H1 (cell line): ENCODE results near the gene PRKN. TPM values are rescaled to one million over a fixed set of nuclear protein-coding genes. Genes with fewer than 3 reads are reported as not detected.

Experiments used
- CTCF ChIA-PET: fragments of 300-600 bp; sonication (Branson Sonifier 250); formaldehyde crosslinking; loops from one replicate; lab custom pipeline; 2021; ENCODE audit not compliant: partially characterized antibody; lab: Charles Lee
- POLR2A ChIA-PET: fragments of 300-600 bp; sonication (Branson Sonifier 250); formaldehyde crosslinking; loops from one replicate; lab custom pipeline; 2021; ENCODE audit warnings: inconsistent platforms; ENCODE audit not compliant: partially characterized antibody; lab: Charles Lee
- DNase-seq, 2 experiments: peaks; one replicate each; pipeline versions ENCODE4 v3.0.0 to v3.0.0-alpha.2; 2010 to 2022; ENCODE audit warnings: low spot score in 2 of 2, low read depth in 1 of 2, mixed read lengths in 1 of 2
- FAIRE-seq: peaks from 2 replicates; lab custom pipeline; 2011; peaks lifted over from hg19 to GRCh38; lab: Jason Lieb, UNC
- H2AFZ ChIP-seq: 2 replicates; pipeline ENCODE4 v1.8.1; 2012; ENCODE audit warnings: low read length, inconsistent platforms
- H2AK5ac ChIP-seq: 2 replicates; pipeline ENCODE4 v1.6.1; 2013; ENCODE audit warnings: low read depth, low read length
- H2BK120ac ChIP-seq: replicated peaks from 2 replicates; pipeline ENCODE3; 2013; ENCODE audit warnings: low read depth, low read length, inconsistent platforms
- H2BK12ac ChIP-seq: 2 replicates; pipeline ENCODE4 v1.6.1; 2013; ENCODE audit warnings: low read depth, low read length
- H2BK15ac ChIP-seq: 2 replicates; pipeline ENCODE4 v1.6.1; 2013; ENCODE audit warnings: low read length
- H2BK20ac ChIP-seq: 2 replicates; pipeline ENCODE4 v1.6.1; 2013; ENCODE audit warnings: low read length
- H2BK5ac ChIP-seq: 2 replicates; pipeline ENCODE4 v1.6.1; 2013; ENCODE audit warnings: low read depth, low read length
- H3K14ac ChIP-seq: 2 replicates; pipeline ENCODE4 v1.6.1; 2013; ENCODE audit warnings: inconsistent platforms; ENCODE audit not compliant: insufficient read length
- H3K18ac ChIP-seq: 2 replicates; pipeline ENCODE4 v1.6.1; 2013; ENCODE audit warnings: low read length; ENCODE audit errors: extremely low read depth
- H3K23ac ChIP-seq: 2 replicates; pipeline ENCODE4 v1.6.1; 2013; ENCODE audit warnings: inconsistent platforms; ENCODE audit not compliant: insufficient read length
- H3K23me2 ChIP-seq: 2 replicates; pipeline ENCODE4 v1.6.1; 2013; ENCODE audit warnings: low read depth, low read length
- H3K27ac ChIP-seq: 2 replicates; pipeline ENCODE4 v1.6.1; 2011; ENCODE audit warnings: low read depth, low read length, inconsistent platforms
- H3K27me3 ChIP-seq, 4 experiments: replicated peaks in 1 of 4; 1 replicate in 1 of 4; 2 replicates in 3 of 4; pipeline versions ENCODE4 v1.6.1 to v1.8.1; 2011 to 2013; ENCODE audit warnings: low read length in 3 of 4, mild to moderate bottlenecking in 3 of 4, inconsistent platforms in 2 of 4, mixed read lengths in 2 of 4, moderate library complexity in 1 of 4; ENCODE audit not compliant: control insufficient read depth in 3 of 4, insufficient read depth in 3 of 4; ENCODE audit errors: extremely low read depth in 1 of 4
- H3K36me3 ChIP-seq, 4 experiments: 2 replicates each; pipeline versions ENCODE4 v1.6.1 to v1.8.1; 2011 to 2013; ENCODE audit warnings: mild to moderate bottlenecking in 4 of 4, low read length in 3 of 4, moderate library complexity in 2 of 4, control low read depth in 1 of 4, inconsistent platforms in 1 of 4; ENCODE audit not compliant: insufficient read depth in 4 of 4, control insufficient read depth in 2 of 4
- H3K4ac ChIP-seq: replicated peaks from 2 replicates; pipeline ENCODE3; 2013; ENCODE audit warnings: low read length, low read depth, mixed read lengths, inconsistent platforms; ENCODE audit not compliant: insufficient read length
- H3K4me1 ChIP-seq, 4 experiments: replicated peaks in 1 of 4; 1 replicate in 1 of 4; 2 replicates in 3 of 4; pipeline versions ENCODE4 v1.6.1 to v1.8.1; 2011 to 2013; ENCODE audit warnings: low read length in 3 of 4, inconsistent platforms in 2 of 4, mixed read lengths in 1 of 4; ENCODE audit not compliant: insufficient read depth in 4 of 4, control insufficient read depth in 3 of 4
- H3K4me2 ChIP-seq, 2 experiments: 2 replicates each; pipeline versions ENCODE4 v1.6.1 to v1.8.1; 2011 to 2013; ENCODE audit warnings: low read depth in 2 of 2, low read length in 2 of 2, control low read depth in 1 of 2, inconsistent platforms in 1 of 2, mild to moderate bottlenecking in 1 of 2; ENCODE audit not compliant: insufficient read depth in 1 of 2
- H3K4me3 ChIP-seq, 4 experiments: fragments of 200-600, 300-600 bp in 1 of 4; sonication (generic), shearing (Covaris generic), sonication (Bioruptor Twin) in 1 of 4; 2 replicates each; pipeline versions ENCODE4 v1.5.1 to v1.8.1; 2011 to 2016; ENCODE audit warnings: low read length in 4 of 4, low read depth in 3 of 4, control low read depth in 2 of 4, inconsistent platforms in 2 of 4, mild to moderate bottlenecking in 2 of 4, mixed read lengths in 1 of 4, moderate library complexity in 1 of 4; ENCODE audit not compliant: insufficient read depth in 2 of 4; ENCODE audit errors: extremely low read depth in 1 of 4
- H3K56ac ChIP-seq: replicated peaks from 2 replicates; pipeline ENCODE3; 2013; ENCODE audit warnings: low read depth, mild to moderate bottlenecking, mixed read lengths, low read length, inconsistent platforms; ENCODE audit not compliant: insufficient read length
- H3K79me1 ChIP-seq: 2 replicates; pipeline ENCODE4 v1.6.1; 2013; ENCODE audit warnings: low read depth, low read length, control low read depth
- H3K79me2 ChIP-seq, 2 experiments: 2 replicates each; pipeline versions ENCODE4 v1.6.1 to v1.8.1; 2012 to 2013; ENCODE audit warnings: low read length in 2 of 2, mild to moderate bottlenecking in 2 of 2, inconsistent platforms in 1 of 2; ENCODE audit not compliant: insufficient read depth in 2 of 2, control insufficient read depth in 1 of 2
- H3K9ac ChIP-seq, 4 experiments: replicated peaks in 1 of 4; 1 replicate in 1 of 4; 2 replicates in 3 of 4; pipeline versions ENCODE4 v1.6.1 to v1.8.1; 2011 to 2013; ENCODE audit warnings: low read depth in 3 of 4, low read length in 3 of 4, control low read depth in 2 of 4, mild to moderate bottlenecking in 2 of 4, moderate library complexity in 2 of 4, inconsistent platforms in 1 of 4; ENCODE audit errors: extremely low read depth in 1 of 4
- H3K9me3 ChIP-seq, 2 experiments: 2 replicates each; pipeline versions ENCODE4 v1.6.1 to v1.8.1; 2012 to 2013; ENCODE audit warnings: mild to moderate bottlenecking in 2 of 2, moderate library complexity in 2 of 2, control low read depth in 1 of 2, inconsistent platforms in 1 of 2, low read depth in 1 of 2, low read length in 1 of 2, mixed read lengths in 1 of 2; ENCODE audit not compliant: insufficient read depth in 2 of 2
- H4K20me1 ChIP-seq, 2 experiments: replicated peaks in 1 of 2; 2 replicates each; pipeline versions ENCODE3 to v1.8.1; 2011 to 2013; ENCODE audit warnings: inconsistent platforms in 2 of 2, low read length in 2 of 2, mild to moderate bottlenecking in 1 of 2; ENCODE audit not compliant: insufficient read depth in 2 of 2, control insufficient read depth in 1 of 2
- H4K5ac ChIP-seq: 2 replicates; pipeline ENCODE4 v1.6.1; 2013; ENCODE audit warnings: low read length, low read depth, mixed read lengths, inconsistent platforms; ENCODE audit not compliant: insufficient read length
- H4K8ac ChIP-seq: 2 replicates; pipeline ENCODE4 v1.8.0; 2013; ENCODE audit warnings: mild to moderate bottlenecking, moderate library complexity, low read length, inconsistent platforms; ENCODE audit not compliant: insufficient read depth; ENCODE audit errors: extremely low read depth
- H4K91ac ChIP-seq: replicated peaks from 2 replicates; pipeline ENCODE3; 2013; ENCODE audit warnings: low read length, mixed read lengths, inconsistent platforms; ENCODE audit not compliant: insufficient read length
- TEAD4 ChIP-seq: IDR thresholded peaks from 2 replicates; pipeline ENCODE4 v1.6.1; 2012; ENCODE audit warnings: low read depth, low read length, inconsistent platforms, mixed read lengths
- WGBS, 2 experiments: shearing (Covaris generic) in 1 of 2; methylation state at CpG; one replicate each; pipeline versions ENCODE4 v1.1.6 to v1.1.7; 2013 to 2015; ENCODE audit warnings: low lambda C conversion rate in 2 of 2, mixed read lengths in 2 of 2, inconsistent platforms in 1 of 2, low coverage in 1 of 2, missing lambda C conversion rate in 1 of 2; ENCODE audit not compliant: insufficient replicate concordance in 2 of 2, insufficient coverage in 1 of 2, insufficient read length in 1 of 2; ENCODE audit errors: extremely low coverage in 1 of 2, missing lambda C conversion rate in 1 of 2; 5-methylcytosine and 5-hydroxymethylcytosine counted together
- polyA plus RNA-seq, 7 experiments: library from polyadenylated mRNA; depleted of rRNA in 3 of 7; stranded (reverse) in 5 of 7; unstranded in 2 of 7; fragments of >200 nt in 5 of 7; fragments of 200-250 nt in 2 of 7; gene quantifications; 1 replicate in 5 of 7; 2 replicates in 1 of 7; 4 replicates in 1 of 7; pipeline versions ENCODE4 v1.2.1 to v1.2.3, GENCODE V29; 2011 to 2013; ENCODE audit warnings: missing spikeins in 2 of 7, mixed read lengths in 2 of 7
- total RNA-seq: library from RNA; stranded (reverse); fragmentation: NEBNext Ultra II Directional; extraction: Animal tissue kit (Norgen Biotek cat#: 25700); gene quantifications from 2 replicates; pipeline ENCODE4 v1.2.1, GENCODE V29; 2021

The PRKN gene
- total and polyA plus RNA-seq, 2 of the 8 experiments (the other 6 are each of a cell fraction or from before 2014, with no cell fraction given) = 0.13 to 0.29 TPM

GRCh38 chr6:161379834-161380582, 1347.6 kb downstream of the PRKN start:
- Histone ChIP-seq H3K4me3 (no peak overlapping the region), H4K20me1 (no peaks in the 10 kb centered on the region), H3K4me2 (no peak overlapping the region), H2BK12ac (no peak overlapping the region), H2BK15ac (no peak overlapping the region), H2BK20ac (no peak overlapping the region), H2BK5ac (no peak overlapping the region), H3K79me1 (no peaks in the 10 kb centered on the region), H3K9me3 (no peaks in the 10 kb centered on the region), H3K14ac (no peak overlapping the region), H3K56ac (no peak overlapping the region), H4K91ac (no peak overlapping the region), H3K79me2 (no peaks in the 10 kb centered on the region), H3K18ac (no peak overlapping the region), H3K9ac (no peak overlapping the region), H3K23ac (no peak overlapping the region), H4K8ac (no peak overlapping the region), H2BK120ac (no peak overlapping the region), H3K23me2 (no peaks in the 10 kb centered on the region), H3K4me1 (no peaks in the 10 kb centered on the region), H4K5ac (no peak overlapping the region), H3K27me3 (no peaks in the 10 kb centered on the region; a peak in 1 of 7 replicates), H3K27ac (no peak overlapping the region), H3K4ac (no peak overlapping the region), H3K36me3 (no peaks in the 10 kb centered on the region), H2AFZ (no peak overlapping the region), H2AK5ac (no peak overlapping the region)
- FAIRE-seq (no peak), DNase-seq (no peak)
- ChIA-PET POLR2A (no interaction called here), CTCF (interaction anchor here (0.8 to 3.2 kb wide), 8 partner anchors 9 to 279 kb away, joined by 3 to 12 read pairs (median 5); no protein-coding TSS in a partner anchor)
- TF ChIP-seq TEAD4 = no peak
- 86% methylated on average over 8 of the region's 8 CpGs; no CpG with 5 or more reads in 1 of the 2 experiments for WGBS, 2 experiments
